ENCODE data around the gene SLC35C1.

DNA sequence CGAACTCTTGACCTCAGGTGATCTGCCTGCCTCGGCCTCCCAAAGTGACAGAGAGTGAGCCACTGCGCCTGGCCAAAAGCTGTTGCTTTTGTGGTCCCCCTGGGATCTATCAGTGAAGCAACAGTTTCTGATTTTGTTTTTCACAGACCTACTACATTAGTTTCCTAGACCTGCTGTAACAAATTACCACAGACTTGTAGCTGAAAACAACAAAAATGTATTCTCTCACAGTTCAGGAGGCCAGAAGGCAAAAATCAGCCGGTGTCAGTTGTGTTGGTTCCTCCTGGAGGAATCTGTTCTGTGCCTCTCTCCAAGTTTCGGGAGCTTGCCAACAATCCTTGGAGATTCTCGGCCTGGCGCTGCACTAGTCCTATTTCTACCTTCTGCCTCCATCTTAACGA lies 8.5 kb upstream of the SLC35C1 start:
- TF ChIP-seq, protein P1, sequence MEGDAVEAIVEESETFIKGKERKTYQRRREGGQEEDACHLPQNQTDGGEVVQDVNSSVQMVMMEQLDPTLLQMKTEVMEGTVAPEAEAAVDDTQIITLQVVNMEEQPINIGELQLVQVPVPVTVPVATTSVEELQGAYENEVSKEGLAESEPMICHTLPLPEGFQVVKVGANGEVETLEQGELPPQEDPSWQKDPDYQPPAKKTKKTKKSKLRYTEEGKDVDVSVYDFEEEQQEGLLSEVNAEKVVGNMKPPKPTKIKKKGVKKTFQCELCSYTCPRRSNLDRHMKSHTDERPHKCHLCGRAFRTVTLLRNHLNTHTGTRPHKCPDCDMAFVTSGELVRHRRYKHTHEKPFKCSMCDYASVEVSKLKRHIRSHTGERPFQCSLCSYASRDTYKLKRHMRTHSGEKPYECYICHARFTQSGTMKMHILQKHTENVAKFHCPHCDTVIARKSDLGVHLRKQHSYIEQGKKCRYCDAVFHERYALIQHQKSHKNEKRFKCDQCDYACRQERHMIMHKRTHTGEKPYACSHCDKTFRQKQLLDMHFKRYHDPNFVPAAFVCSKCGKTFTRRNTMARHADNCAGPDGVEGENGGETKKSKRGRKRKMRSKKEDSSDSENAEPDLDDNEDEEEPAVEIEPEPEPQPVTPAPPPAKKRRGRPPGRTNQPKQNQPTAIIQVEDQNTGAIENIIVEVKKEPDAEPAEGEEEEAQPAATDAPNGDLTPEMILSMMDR (IDR thresholded peaks at IDR 0.05) = no peak
- TF ChIP-seq POLR2A (IDR thresholded peaks at IDR 0.05) = no peak
